GM12892 (cell line): ENCODE results near the gene TENM3.

Source experiments
- DNase-seq: peaks from one replicate; pipeline ENCODE4 v3.0.0; 2011; ENCODE audit not compliant: insufficient read length
- FAIRE-seq: peaks from 2 replicates; lab custom pipeline; 2011; peaks lifted over from hg19 to GRCh38; lab: Jason Lieb, UNC
- POLR2A ChIP-seq: IDR thresholded peaks from 2 replicates; pipeline ENCODE4 v1.6.1; 2011; ENCODE audit warnings: low read depth, low read length, control low read depth
- POLR2AphosphoS5 ChIP-seq: IDR thresholded peaks from 2 replicates; pipeline ENCODE4 v1.6.1; 2011; ENCODE audit warnings: low read depth, low read length, control low read depth
- TAF1 ChIP-seq: IDR thresholded peaks from 2 replicates; pipeline ENCODE4 v1.6.1; 2011; ENCODE audit warnings: low read depth, mild to moderate bottlenecking, control low read depth, low read length, borderline replicate concordance

Gene TENM3

GRCh38 chr4:182802621-182803020 is 559.4 kb downstream of the TENM3 start:
- no peak for DNase-seq
- FAIRE-seq = no peak
- TF ChIP-seq TAF1 = no peak
- TF ChIP-seq POLR2A = no peak
- no peak for TF ChIP-seq POLR2AphosphoS5

GRCh38 chr4:182803235-182803634 is 560.0 kb downstream of the TENM3 start:
- TF ChIP-seq POLR2A (no peak), POLR2AphosphoS5 (no peak), TAF1 (no peak)
- FAIRE-seq = no peak
- no peak for DNase-seq

- FAIRE-seq = no peak
- DNase-seq = no peak
- TF ChIP-seq POLR2AphosphoS5 (no peak), POLR2A (no peak), TAF1 (no peak)
These were observed 560.9 kb downstream of the TENM3 start for GRCh38 chr4:182804131-182804530.

GRCh38 chr4:182805321-182805720 is 562.1 kb downstream of the TENM3 start:
- DNase-seq (no peak), FAIRE-seq (no peak)
- TF ChIP-seq POLR2A (no peak), TAF1 (no peak), POLR2AphosphoS5 (no peak)

GRCh38 chr4:182805750-182806149 is 562.5 kb downstream of the TENM3 start:
- no peak for FAIRE-seq
- TF ChIP-seq POLR2AphosphoS5 (no peak), TAF1 (no peak), POLR2A (no peak)
- no peak for DNase-seq

GRCh38 chr4:182806259-182807252 is 563.4 kb downstream of the TENM3 start:
- TF ChIP-seq POLR2AphosphoS5 = no peak
- TF ChIP-seq TAF1 = no peak
- TF ChIP-seq POLR2A = no peak
- DNase-seq = peak; percentile 58
- peak; percentile 9 for FAIRE-seq

- FAIRE-seq = no peak
- TF ChIP-seq POLR2AphosphoS5 (no peak), TAF1 (no peak), POLR2A (no peak)
These were observed 564.1 kb downstream of the TENM3 start for GRCh38 chr4:182807346-182807745.

GRCh38 chr4:182807767-182808548 is 564.8 kb downstream of the TENM3 start:
- no peak for FAIRE-seq
- DNase-seq = no peak
- TF ChIP-seq TAF1 (no peak), POLR2A (no peak), POLR2AphosphoS5 (no peak)

More at GRCh38 chr4:182807346-182807745, 564.1 kb downstream of the TENM3 start:
- DNase-seq = no peak

- DNase-seq (no peak), FAIRE-seq (peak; percentile 51)
- TF ChIP-seq TAF1 = no peak
- no peak for TF ChIP-seq POLR2A
- no peak for TF ChIP-seq POLR2AphosphoS5
These were observed 565.6 kb downstream of the TENM3 start for GRCh38 chr4:182808673-182809416.

GRCh38 chr4:182809417-182810102 is 566.4 kb downstream of the TENM3 start:
- no peak for DNase-seq
- no peak for TF ChIP-seq POLR2AphosphoS5
- TF ChIP-seq POLR2A = no peak
- no peak for TF ChIP-seq TAF1
- FAIRE-seq = peak; percentile 75
